Common myeloid progenitor, CD34-positive (primary cell): ENCODE measurements around the gene PTPRT.

Experiments
- CTCF ChIA-PET: fragments of 350-600 bp; sonication (Branson Sonifier 250); formaldehyde crosslinking; loops from one replicate; lab custom pipeline; 2021; ENCODE audit warnings: antibody characterized with exemption; lab: Charles Lee
- POLR2A ChIA-PET: fragments of 350-600 bp; sonication (Branson Sonifier 250); formaldehyde crosslinking; loops from one replicate; lab custom pipeline; 2021; ENCODE audit warnings: antibody characterized with exemption; lab: Charles Lee
- DNase-seq, 3 donors: peaks; one replicate each; pipeline versions ENCODE4 v3.0.0 to v3.0.0-alpha.2; 2013
- H3K27ac ChIP-seq, 2 experiments: 1 replicate in 1 of 2; 2 replicates in 1 of 2; pipeline ENCODE4 v1.7.0; 2013; ENCODE audit warnings: inconsistent platforms in 2 of 2, low read length in 2 of 2, mild to moderate bottlenecking in 2 of 2, low read depth in 1 of 2, moderate library complexity in 1 of 2; ENCODE audit not compliant: severe bottlenecking in 2 of 2, insufficient read depth in 1 of 2, poor library complexity in 1 of 2
- H3K27me3 ChIP-seq, 5 experiments: replicated peaks in 2 of 5; 1 replicate in 3 of 5; 2 replicates in 2 of 5; pipeline versions ENCODE4 v1.6.1 to v1.7.0; 2013; ENCODE audit warnings: low read length in 4 of 5, mild to moderate bottlenecking in 2 of 5, moderate library complexity in 2 of 5, inconsistent platforms in 1 of 5; ENCODE audit not compliant: insufficient read depth in 5 of 5, control insufficient read depth in 4 of 5
- H3K36me3 ChIP-seq, 4 experiments: 1 replicate in 2 of 4; 2 replicates in 2 of 4; pipeline versions ENCODE4 v1.6.1 to v1.7.0; 2013; ENCODE audit warnings: low read length in 3 of 4, control low read depth in 1 of 4, mild to moderate bottlenecking in 1 of 4; ENCODE audit not compliant: control insufficient read depth in 4 of 4, insufficient read depth in 4 of 4
- H3K4me1 ChIP-seq, 4 experiments: 1 replicate in 3 of 4; 2 replicates in 1 of 4; pipeline versions ENCODE4 v1.6.1 to v1.7.1; 2013; ENCODE audit warnings: low read length in 3 of 4, mild to moderate bottlenecking in 3 of 4, control low read depth in 1 of 4, inconsistent platforms in 1 of 4, moderate library complexity in 1 of 4; ENCODE audit not compliant: control insufficient read depth in 4 of 4, insufficient read depth in 4 of 4; ENCODE audit errors: control extremely low read depth in 1 of 4
- H3K4me3 ChIP-seq, 7 experiments: 1 replicate in 4 of 7; 2 replicates in 3 of 7; pipeline versions ENCODE4 v1.5.1 to v1.7.0; 2013; ENCODE audit warnings: mild to moderate bottlenecking in 7 of 7, low read length in 6 of 7, moderate library complexity in 6 of 7, inconsistent platforms in 2 of 7, low read depth in 2 of 7, control low read depth in 1 of 7; ENCODE audit not compliant: insufficient read depth in 4 of 7, control insufficient read depth in 1 of 7; ENCODE audit errors: extremely low read depth in 1 of 7
- H3K9me3 ChIP-seq, 5 experiments: 1 replicate in 4 of 5; 2 replicates in 1 of 5; pipeline versions ENCODE4 v1.6.1 to v1.7.1; 2013; ENCODE audit warnings: low read length in 4 of 5, mild to moderate bottlenecking in 2 of 5, inconsistent platforms in 1 of 5, low read depth in 1 of 5, moderate library complexity in 1 of 5; ENCODE audit not compliant: control insufficient read depth in 4 of 5, insufficient read depth in 2 of 5; ENCODE audit errors: control extremely low read depth in 1 of 5
- WGBS: methylation state at CpG from one replicate; pipeline ENCODE4 v1.1.5; 2013; ENCODE audit not compliant: insufficient coverage; 5-methylcytosine and 5-hydroxymethylcytosine counted together

Gene PTPRT

GRCh38 chr20:43034981-43035724 lies 154.6 kb downstream of the PTPRT start:
- WGBS = 76% methylated on average over 6 of the region's 9 CpGs
- CTCF ChIA-PET = no interaction called here

GRCh38 chr20:43032459-43032858 lies 157.2 kb downstream of the PTPRT start:
- ChIA-PET POLR2A (no interaction called here), CTCF (no interaction called here)
- Histone ChIP-seq H3K4me1 (no peaks in the 10 kb centered on the region), H3K27ac (no peak overlapping the region), H3K4me3 (no peak overlapping the region), H3K9me3 (no peaks in the 10 kb centered on the region), H3K27me3 (peaks cover 0 to 4% (median 1%) of the 10 kb centered on the region in 5 experiments), H3K36me3 (no peaks in the 10 kb centered on the region)
- WGBS = 64% methylated on average over 3 of the region's 3 CpGs
- DNase-seq = no peak

More at GRCh38 chr20:43034981-43035724, 154.6 kb downstream of the PTPRT start:
- no peak for DNase-seq
- POLR2A ChIA-PET = no interaction called here
- Histone ChIP-seq H3K4me1 (no peaks in the 10 kb centered on the region), H3K9me3 (no peaks in the 10 kb centered on the region), H3K27ac (no peak overlapping the region), H3K4me3 (no peak overlapping the region), H3K36me3 (no peaks in the 10 kb centered on the region), H3K27me3 (peaks cover 0 to 4% (median 1%) of the 10 kb centered on the region in 5 experiments)

- H3K27ac ChIP-seq = no peak overlapping the region
- H3K27me3 ChIP-seq = peaks cover 0 to 4% (median 0%) of the 10 kb centered on the region in 5 experiments
- no peaks in the 10 kb centered on the region for H3K4me1 ChIP-seq
- no peak for DNase-seq
- ChIA-PET CTCF (no interaction called here), POLR2A (no interaction called here)
- no peaks in the 10 kb centered on the region for H3K9me3 ChIP-seq
- no peak overlapping the region for H3K4me3 ChIP-seq
- 100% methylated on average over 5 of the region's 8 CpGs for WGBS
- no peaks in the 10 kb centered on the region for H3K36me3 ChIP-seq
Observed at GRCh38 chr20:43029176-43029575, 160.5 kb downstream of the PTPRT start.

GRCh38 chr20:43028470-43028869 lies 161.2 kb downstream of the PTPRT start:
- H3K36me3 ChIP-seq = no peaks in the 10 kb centered on the region
- POLR2A ChIA-PET = no interaction called here

GRCh38 chr20:43023836-43024235 lies 165.9 kb downstream of the PTPRT start:
- CTCF ChIA-PET = no interaction called here
- no peaks in the 10 kb centered on the region for H3K36me3 ChIP-seq
- H3K27me3 ChIP-seq = no peaks in the 10 kb centered on the region
- no peaks in the 10 kb centered on the region for H3K9me3 ChIP-seq
- no peaks in the 10 kb centered on the region for H3K4me1 ChIP-seq
- DNase-seq = no peak
- POLR2A ChIA-PET = no interaction called here
- 86% methylated on average over 1 of the region's 3 CpGs for WGBS
- H3K27ac ChIP-seq = no peak overlapping the region
- H3K4me3 ChIP-seq = no peak overlapping the region

More at GRCh38 chr20:43028470-43028869, 161.2 kb downstream of the PTPRT start:
- Histone ChIP-seq H3K27me3 (peaks cover 0 to 4% (median 0%) of the 10 kb centered on the region in 5 experiments), H3K4me1 (no peaks in the 10 kb centered on the region), H3K9me3 (no peaks in the 10 kb centered on the region), H3K4me3 (no peak overlapping the region), H3K27ac (no peak overlapping the region)
- CTCF ChIA-PET = no interaction called here
- 59% methylated on average over 3 of the region's 3 CpGs for WGBS
- no peak for DNase-seq

GRCh38 chr20:43022568-43022967 lies 167.1 kb downstream of the PTPRT start:
- H3K4me1 ChIP-seq = no peaks in the 10 kb centered on the region
- ChIA-PET POLR2A (no interaction called here), CTCF (no interaction called here)
- H3K4me3 ChIP-seq = no peak overlapping the region
- H3K36me3 ChIP-seq = no peaks in the 10 kb centered on the region
- no peak for DNase-seq
- no peaks in the 10 kb centered on the region for H3K9me3 ChIP-seq
- H3K27ac ChIP-seq = no peak overlapping the region
- 100% methylated on average over 1 of the region's 1 CpG for WGBS
- H3K27me3 ChIP-seq = peaks cover 0 to 3% (median 0%) of the 10 kb centered on the region in 5 experiments

- CTCF ChIA-PET = no interaction called here
- WGBS = 100% methylated on average over 2 of the region's 2 CpGs
- H3K9me3 ChIP-seq = no peaks in the 10 kb centered on the region
Observed at GRCh38 chr20:43022081-43022480, 167.6 kb downstream of the PTPRT start.

More at GRCh38 chr20:43022081-43022480, 167.6 kb downstream of the PTPRT start:
- Histone ChIP-seq H3K4me1 (no peaks in the 10 kb centered on the region), H3K27me3 (peaks cover 0 to 3% (median 0%) of the 10 kb centered on the region in 5 experiments), H3K27ac (no peak overlapping the region), H3K36me3 (no peaks in the 10 kb centered on the region), H3K4me3 (no peak overlapping the region)
- no peak for DNase-seq
- POLR2A ChIA-PET = no interaction called here
